ENCODE results near the gene C10orf67.
"Not testable (repeated sequence)": the region's sequence is repeated elsewhere in the genome, so short reads cannot be mapped to it uniquely, and the experiment has no call there.

C10orf67 gene

GRCh38 chr10:23344241-23344841 lies at the start of gene C10orf67:
C10orf67 (minus strand) TSS chr10:23344797; CDS start chr10:23344774, 23 bp downstream.
- DNase-seq: peak; percentile 43

- DNase-seq: no peak
Observed at GRCh38 chr10:23391821-23392220, 47.2 kb upstream of the C10orf67 start.

GRCh38 chr10:23390809-23391208 lies 46.2 kb upstream of the C10orf67 start:
- DNase-seq: no peak

GRCh38 chr10:23390408-23390807 lies 45.8 kb upstream of the C10orf67 start:
- DNase-seq: not testable (repeated sequence)

- DNase-seq: not testable (repeated sequence)
Observed at GRCh38 chr10:23387516-23387915, 42.9 kb upstream of the C10orf67 start.

- DNase-seq: no peak
Observed at GRCh38 chr10:23386052-23386451, 41.5 kb upstream of the C10orf67 start.

- DNase-seq: no peak
Observed at GRCh38 chr10:23384364-23384763, 39.8 kb upstream of the C10orf67 start.

- no peak for DNase-seq
Observed at GRCh38 chr10:23383637-23384036, 39.0 kb upstream of the C10orf67 start.

- no peak for DNase-seq
Observed at GRCh38 chr10:23381298-23382040, 36.9 kb upstream of the C10orf67 start.

- DNase-seq: no peak
Observed at GRCh38 chr10:23379686-23380085, 35.1 kb upstream of the C10orf67 start.

- DNase-seq: no peak
Observed at GRCh38 chr10:23376229-23376655, 31.6 kb upstream of the C10orf67 start.

GRCh38 chr10:23375366-23375765 lies 30.8 kb upstream of the C10orf67 start:
- no peak for DNase-seq

GRCh38 chr10:23373156-23373555 lies 28.6 kb upstream of the C10orf67 start:
- DNase-seq: no peak

GRCh38 chr10:23371073-23371472 lies 26.5 kb upstream of the C10orf67 start:
- no peak for DNase-seq

- DNase-seq: no peak
Observed at GRCh38 chr10:23370106-23370505, 25.5 kb upstream of the C10orf67 start.

GRCh38 chr10:23368816-23369640 lies 24.4 kb upstream of the C10orf67 start:
- no peak for DNase-seq

GRCh38 chr10:23367896-23368595 lies 23.4 kb upstream of the C10orf67 start:
- no peak for DNase-seq

GRCh38 chr10:23365417-23366030 lies 20.9 kb upstream of the C10orf67 start:
- not testable (repeated sequence) for DNase-seq

GRCh38 chr10:23364378-23364777 lies 19.8 kb upstream of the C10orf67 start:
- DNase-seq: no peak

- DNase-seq: no peak
Observed at GRCh38 chr10:23363793-23364135, 19.2 kb upstream of the C10orf67 start.

GRCh38 chr10:23362879-23363792 lies 18.5 kb upstream of the C10orf67 start:
- no peak for DNase-seq

All from NCI-H748 treated with DMSO at 0.1 percent for 48 hours (cell line).